WTC11 (cell line): ENCODE data around the gene LASP1NB.

ENCODE experiments used
- ATF1 ChIP-seq: sonication (generic); formaldehyde crosslinking; IDR thresholded peaks from 2 replicates; pipeline ENCODE4 v1.8.1; 2023; ENCODE audit warnings: mild to moderate bottlenecking, moderate library complexity, missing genetic modification reagents
- FOXK1 ChIP-seq: sonication (generic); formaldehyde crosslinking; IDR thresholded peaks from 2 replicates; pipeline ENCODE4 v1.8.0; 2022; ENCODE audit warnings: mild to moderate bottlenecking, moderate library complexity, missing genetic modification reagents
- KAT7 ChIP-seq: sonication (generic); formaldehyde crosslinking; IDR thresholded peaks from 2 replicates; pipeline ENCODE4 v1.8.1; 2023; ENCODE audit warnings: missing genetic modification reagents, mild to moderate bottlenecking, borderline replicate concordance
- MYBL2 ChIP-seq: sonication (generic); formaldehyde crosslinking; IDR thresholded peaks from 2 replicates; pipeline ENCODE4 v1.8.1; 2023; ENCODE audit warnings: mild to moderate bottlenecking, moderate library complexity, missing genetic modification reagents
- TP53 ChIP-seq: sonication (generic); formaldehyde crosslinking; IDR thresholded peaks from 2 replicates; pipeline ENCODE4 v1.8.1; 2023; ENCODE audit warnings: mild to moderate bottlenecking, missing genetic modification reagents
- ZNF219 ChIP-seq: sonication (generic); formaldehyde crosslinking; IDR thresholded peaks from 2 replicates; pipeline ENCODE4 v1.8.0; 2023; ENCODE audit warnings: missing genetic modification reagents, mild to moderate bottlenecking, borderline replicate concordance
- ZNF232 ChIP-seq: sonication (generic); formaldehyde crosslinking; IDR thresholded peaks from 2 replicates; pipeline ENCODE4 v1.8.0; 2022; ENCODE audit warnings: mild to moderate bottlenecking, missing genetic modification reagents
- TF ChIP-seq, protein P1 (sequence below): sonication (generic); formaldehyde crosslinking; IDR thresholded peaks from 2 replicates; pipeline ENCODE4 v1.8.0; 2022; ENCODE audit warnings: mild to moderate bottlenecking, missing genetic modification reagents
- TF ChIP-seq, protein P2 (sequence below): sonication (generic); formaldehyde crosslinking; IDR thresholded peaks from 2 replicates; pipeline ENCODE4 v1.8.1; 2022; ENCODE audit warnings: missing genetic modification reagents, borderline replicate concordance
- TF ChIP-seq, protein P3 (sequence below): fragments of 200-600 bp; IDR thresholded peaks from 2 replicates; pipeline ENCODE4 v1.8.0; 2022; ENCODE audit warnings: antibody characterized with exemption
- TF ChIP-seq, protein P4 (sequence below): sonication (generic); formaldehyde crosslinking; IDR thresholded peaks from 2 replicates; pipeline ENCODE4 v1.8.1; 2023; ENCODE audit warnings: mild to moderate bottlenecking, missing genetic modification reagents

DNA sequence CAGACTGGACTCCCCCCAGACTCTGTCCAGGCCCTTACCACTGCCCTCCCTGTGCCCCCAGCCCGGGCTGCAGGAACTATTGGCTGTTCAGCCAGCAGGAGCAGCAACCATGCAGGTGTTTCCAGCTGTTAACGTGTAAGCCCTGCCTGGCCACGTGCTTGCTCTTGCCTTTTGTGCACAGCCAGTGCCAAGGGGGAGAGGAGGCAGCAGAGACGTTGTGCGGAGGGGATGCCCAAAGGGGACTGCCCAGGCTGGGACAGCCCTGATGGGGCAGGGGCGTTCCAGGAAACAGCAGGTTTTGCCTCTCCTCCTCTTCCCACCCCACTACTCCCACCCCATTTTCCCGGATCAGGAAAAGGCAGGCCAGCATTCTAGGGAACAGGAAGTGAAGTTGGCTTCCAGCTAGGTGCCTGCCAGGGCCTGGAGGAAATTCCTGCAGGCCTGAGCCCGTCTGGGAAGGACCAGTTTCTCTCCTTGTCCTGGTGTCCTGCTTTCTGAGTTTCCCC, 16.7 kb upstream of the LASP1NB start:
- TF ChIP-seq, protein P1, sequence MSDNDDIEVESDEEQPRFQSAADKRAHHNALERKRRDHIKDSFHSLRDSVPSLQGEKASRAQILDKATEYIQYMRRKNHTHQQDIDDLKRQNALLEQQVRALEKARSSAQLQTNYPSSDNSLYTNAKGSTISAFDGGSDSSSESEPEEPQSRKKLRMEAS (CRISPR knock-in tag): no peak
- TF ChIP-seq, protein P2, sequence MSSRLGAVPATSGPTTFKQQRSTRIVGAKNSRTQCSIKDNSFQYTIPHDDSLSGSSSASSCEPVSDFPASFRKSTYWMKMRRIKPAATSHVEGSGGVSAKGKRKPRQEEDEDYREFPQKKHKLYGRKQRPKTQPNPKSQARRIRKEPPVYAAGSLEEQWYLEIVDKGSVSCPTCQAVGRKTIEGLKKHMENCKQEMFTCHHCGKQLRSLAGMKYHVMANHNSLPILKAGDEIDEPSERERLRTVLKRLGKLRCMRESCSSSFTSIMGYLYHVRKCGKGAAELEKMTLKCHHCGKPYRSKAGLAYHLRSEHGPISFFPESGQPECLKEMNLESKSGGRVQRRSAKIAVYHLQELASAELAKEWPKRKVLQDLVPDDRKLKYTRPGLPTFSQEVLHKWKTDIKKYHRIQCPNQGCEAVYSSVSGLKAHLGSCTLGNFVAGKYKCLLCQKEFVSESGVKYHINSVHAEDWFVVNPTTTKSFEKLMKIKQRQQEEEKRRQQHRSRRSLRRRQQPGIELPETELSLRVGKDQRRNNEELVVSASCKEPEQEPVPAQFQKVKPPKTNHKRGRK (CRISPR knock-in tag): no peak
- TF ChIP-seq TP53 (CRISPR knock-in tag) (no peak), FOXK1 (CRISPR knock-in tag) (no peak), MYBL2 (CRISPR knock-in tag) (no peak), ZNF232 (CRISPR knock-in tag) (no peak), ATF1 (CRISPR knock-in tag) (no peak), KAT7 (no peak), ZNF219 (no peak)
- TF ChIP-seq, protein P3, sequence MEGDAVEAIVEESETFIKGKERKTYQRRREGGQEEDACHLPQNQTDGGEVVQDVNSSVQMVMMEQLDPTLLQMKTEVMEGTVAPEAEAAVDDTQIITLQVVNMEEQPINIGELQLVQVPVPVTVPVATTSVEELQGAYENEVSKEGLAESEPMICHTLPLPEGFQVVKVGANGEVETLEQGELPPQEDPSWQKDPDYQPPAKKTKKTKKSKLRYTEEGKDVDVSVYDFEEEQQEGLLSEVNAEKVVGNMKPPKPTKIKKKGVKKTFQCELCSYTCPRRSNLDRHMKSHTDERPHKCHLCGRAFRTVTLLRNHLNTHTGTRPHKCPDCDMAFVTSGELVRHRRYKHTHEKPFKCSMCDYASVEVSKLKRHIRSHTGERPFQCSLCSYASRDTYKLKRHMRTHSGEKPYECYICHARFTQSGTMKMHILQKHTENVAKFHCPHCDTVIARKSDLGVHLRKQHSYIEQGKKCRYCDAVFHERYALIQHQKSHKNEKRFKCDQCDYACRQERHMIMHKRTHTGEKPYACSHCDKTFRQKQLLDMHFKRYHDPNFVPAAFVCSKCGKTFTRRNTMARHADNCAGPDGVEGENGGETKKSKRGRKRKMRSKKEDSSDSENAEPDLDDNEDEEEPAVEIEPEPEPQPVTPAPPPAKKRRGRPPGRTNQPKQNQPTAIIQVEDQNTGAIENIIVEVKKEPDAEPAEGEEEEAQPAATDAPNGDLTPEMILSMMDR: no peak
- TF ChIP-seq, protein P4, sequence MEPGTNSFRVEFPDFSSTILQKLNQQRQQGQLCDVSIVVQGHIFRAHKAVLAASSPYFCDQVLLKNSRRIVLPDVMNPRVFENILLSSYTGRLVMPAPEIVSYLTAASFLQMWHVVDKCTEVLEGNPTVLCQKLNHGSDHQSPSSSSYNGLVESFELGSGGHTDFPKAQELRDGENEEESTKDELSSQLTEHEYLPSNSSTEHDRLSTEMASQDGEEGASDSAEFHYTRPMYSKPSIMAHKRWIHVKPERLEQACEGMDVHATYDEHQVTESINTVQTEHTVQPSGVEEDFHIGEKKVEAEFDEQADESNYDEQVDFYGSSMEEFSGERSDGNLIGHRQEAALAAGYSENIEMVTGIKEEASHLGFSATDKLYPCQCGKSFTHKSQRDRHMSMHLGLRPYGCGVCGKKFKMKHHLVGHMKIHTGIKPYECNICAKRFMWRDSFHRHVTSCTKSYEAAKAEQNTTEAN (CRISPR knock-in tag): no peak
